ENCODE data around the gene KLF6. TPM values are rescaled to one million over a fixed set of nuclear protein-coding genes. Genes with fewer than 3 reads are reported as not detected.

The KLF6 gene
- total and polyA plus RNA-seq, 2 experiments from 2014 or later, result 19.6 to 35.4 TPM

DNA sequence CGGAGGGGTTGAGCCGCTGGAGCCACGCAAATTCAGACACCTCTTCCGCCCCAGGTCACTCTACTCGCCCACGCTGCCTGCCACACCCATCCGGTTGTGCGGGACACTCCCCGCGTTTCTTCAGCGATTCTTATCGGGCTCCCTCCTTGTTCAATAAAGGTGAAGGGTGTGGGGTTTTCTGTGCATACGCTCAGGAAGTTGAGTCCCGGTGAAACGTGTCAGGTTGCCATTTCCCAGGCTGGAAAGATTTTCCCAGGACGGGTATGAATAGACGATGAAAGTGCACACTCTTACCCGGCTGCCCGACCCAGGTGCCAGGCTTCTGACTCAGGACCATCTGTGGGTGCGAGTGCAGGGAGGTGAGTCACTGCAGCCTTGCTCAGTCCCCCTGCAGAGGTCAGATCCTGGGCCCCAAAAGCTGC is 22.0 kb downstream of the KLF6 start (continued):
- TF ChIP-seq, protein P1, sequence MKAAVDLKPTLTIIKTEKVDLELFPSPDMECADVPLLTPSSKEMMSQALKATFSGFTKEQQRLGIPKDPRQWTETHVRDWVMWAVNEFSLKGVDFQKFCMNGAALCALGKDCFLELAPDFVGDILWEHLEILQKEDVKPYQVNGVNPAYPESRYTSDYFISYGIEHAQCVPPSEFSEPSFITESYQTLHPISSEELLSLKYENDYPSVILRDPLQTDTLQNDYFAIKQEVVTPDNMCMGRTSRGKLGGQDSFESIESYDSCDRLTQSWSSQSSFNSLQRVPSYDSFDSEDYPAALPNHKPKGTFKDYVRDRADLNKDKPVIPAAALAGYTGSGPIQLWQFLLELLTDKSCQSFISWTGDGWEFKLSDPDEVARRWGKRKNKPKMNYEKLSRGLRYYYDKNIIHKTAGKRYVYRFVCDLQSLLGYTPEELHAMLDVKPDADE (IDR thresholded peaks at IDR 0.05), result no peak
- TF ChIP-seq ZNF331 (CRISPR knock-in tag; IDR thresholded peaks at IDR 0.05; ENCODE audit: low read depth), result no peak
- no peak for TF ChIP-seq JUNB (IDR thresholded peaks at IDR 0.05; ENCODE audit: unreplicated experiment)
- TF ChIP-seq CREB1 (CRISPR knock-in tag; IDR thresholded peaks at IDR 0.05; ENCODE audit: low read depth), result no peak
- TF ChIP-seq, protein P2, sequence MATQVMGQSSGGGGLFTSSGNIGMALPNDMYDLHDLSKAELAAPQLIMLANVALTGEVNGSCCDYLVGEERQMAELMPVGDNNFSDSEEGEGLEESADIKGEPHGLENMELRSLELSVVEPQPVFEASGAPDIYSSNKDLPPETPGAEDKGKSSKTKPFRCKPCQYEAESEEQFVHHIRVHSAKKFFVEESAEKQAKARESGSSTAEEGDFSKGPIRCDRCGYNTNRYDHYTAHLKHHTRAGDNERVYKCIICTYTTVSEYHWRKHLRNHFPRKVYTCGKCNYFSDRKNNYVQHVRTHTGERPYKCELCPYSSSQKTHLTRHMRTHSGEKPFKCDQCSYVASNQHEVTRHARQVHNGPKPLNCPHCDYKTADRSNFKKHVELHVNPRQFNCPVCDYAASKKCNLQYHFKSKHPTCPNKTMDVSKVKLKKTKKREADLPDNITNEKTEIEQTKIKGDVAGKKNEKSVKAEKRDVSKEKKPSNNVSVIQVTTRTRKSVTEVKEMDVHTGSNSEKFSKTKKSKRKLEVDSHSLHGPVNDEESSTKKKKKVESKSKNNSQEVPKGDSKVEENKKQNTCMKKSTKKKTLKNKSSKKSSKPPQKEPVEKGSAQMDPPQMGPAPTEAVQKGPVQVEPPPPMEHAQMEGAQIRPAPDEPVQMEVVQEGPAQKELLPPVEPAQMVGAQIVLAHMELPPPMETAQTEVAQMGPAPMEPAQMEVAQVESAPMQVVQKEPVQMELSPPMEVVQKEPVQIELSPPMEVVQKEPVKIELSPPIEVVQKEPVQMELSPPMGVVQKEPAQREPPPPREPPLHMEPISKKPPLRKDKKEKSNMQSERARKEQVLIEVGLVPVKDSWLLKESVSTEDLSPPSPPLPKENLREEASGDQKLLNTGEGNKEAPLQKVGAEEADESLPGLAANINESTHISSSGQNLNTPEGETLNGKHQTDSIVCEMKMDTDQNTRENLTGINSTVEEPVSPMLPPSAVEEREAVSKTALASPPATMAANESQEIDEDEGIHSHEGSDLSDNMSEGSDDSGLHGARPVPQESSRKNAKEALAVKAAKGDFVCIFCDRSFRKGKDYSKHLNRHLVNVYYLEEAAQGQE (IDR thresholded peaks at IDR 0.05; ENCODE audit: unreplicated experiment), result no peak
- no peak for TF ChIP-seq STAT1 (IDR thresholded peaks at IDR 0.05; ENCODE audit: unreplicated experiment)
- no peak for TF ChIP-seq EZH2phosphoT487 (IDR thresholded peaks at IDR 0.05; ENCODE audit: unreplicated experiment)

- H3K27ac Mint-ChIP-seq, result no peak overlapping the region
- no peaks in the 10 kb centered on the region for H3K27me3 ChIP-seq (ENCODE audit: insufficient read depth)
- TF ChIP-seq JUNB (IDR thresholded peaks at IDR 0.05; ENCODE audit: unreplicated experiment) (no peak), EZH2 (IDR thresholded peaks at IDR 0.05; ENCODE audit: low read depth, unreplicated experiment) (no peak), EZH2phosphoT487 (IDR thresholded peaks at IDR 0.05; ENCODE audit: unreplicated experiment) (no peak), CREB1 (CRISPR knock-in tag; IDR thresholded peaks at IDR 0.05; ENCODE audit: low read depth) (no peak)
- TF ChIP-seq, protein P1 (IDR thresholded peaks at IDR 0.05), result no peak
- no peak overlapping the region for H2AFZ ChIP-seq
- no peak overlapping the region for H3K4me3 ChIP-seq
- H3K4me1 ChIP-seq (ENCODE audit: insufficient read depth), result peaks cover 18% of the 10 kb centered on the region
- H3K36me3 Mint-ChIP-seq (ENCODE audit: low read depth), result no peaks in the 10 kb centered on the region
- no peaks in the 10 kb centered on the region for H3K9me2 ChIP-seq (ENCODE audit: insufficient read depth)
- no peak overlapping the region for H3K27ac ChIP-seq (ENCODE audit: low read depth)
- no peak overlapping the region for H3K4me2 ChIP-seq
- no peak for DNase-seq (ENCODE audit: low spot score)
- no peak for ATAC-seq
- H3K9me3 Mint-ChIP-seq, result no peaks in the 10 kb centered on the region
- peaks cover 2% of the 10 kb centered on the region for H3K27me3 Mint-ChIP-seq (ENCODE audit: insufficient read depth, low read depth, poor library complexity)
- no peaks in the 10 kb centered on the region for H3K36me3 ChIP-seq (ENCODE audit: insufficient read depth)
- H3K79me2 ChIP-seq (replicated peaks; ENCODE audit: insufficient read depth), result no peaks in the 10 kb centered on the region
- H3K4me1 Mint-ChIP-seq, result peaks cover 39% of the 10 kb centered on the region
- H4K20me1 ChIP-seq (replicated peaks; ENCODE audit: insufficient read depth), result no peaks in the 10 kb centered on the region
- H3F3A ChIP-seq (replicated peaks; ENCODE audit: low read depth), result no peaks in the 10 kb centered on the region
- H3K4me3 Mint-ChIP-seq, result no peak overlapping the region
Observed at GRCh38 chr10:3762309-3762708, 22.7 kb downstream of the KLF6 start.
